H9 (cell line): ENCODE measurements around the gene PPCDC. TPM values are rescaled to one million over a fixed set of nuclear protein-coding genes. Genes with fewer than 3 reads are reported as not detected.

Experiments used
- DNase-seq: peaks from one replicate; pipeline ENCODE4 v3.0.0-alpha.2; 2017
- H2AFZ ChIP-seq: one replicate; pipeline ENCODE4 v1.6.1; 2013; ENCODE audit warnings: mild to moderate bottlenecking, low read length, control low read depth, moderate library complexity
- H2AK5ac ChIP-seq: 2 replicates; pipeline ENCODE4 v1.6.1; 2013; ENCODE audit warnings: low read length, control low read depth, mixed read lengths; ENCODE audit not compliant: insufficient read length
- H2BK120ac ChIP-seq: one replicate; pipeline ENCODE4 v1.6.1; 2013; ENCODE audit warnings: low read depth, mild to moderate bottlenecking, low read length, control low read depth, inconsistent platforms; ENCODE audit not compliant: poor library complexity, severe bottlenecking
- H2BK12ac ChIP-seq: 2 replicates; pipeline ENCODE4 v1.6.1; 2013; ENCODE audit warnings: low read length, control low read depth, mixed read lengths, low read depth; ENCODE audit not compliant: insufficient read length
- H2BK15ac ChIP-seq: 2 replicates; pipeline ENCODE4 v1.6.1; 2013; ENCODE audit warnings: low read depth, low read length, control low read depth
- H2BK20ac ChIP-seq: one replicate; pipeline ENCODE4 v1.6.1; 2013; ENCODE audit warnings: low read depth, mild to moderate bottlenecking, low read length, control low read depth, inconsistent platforms; ENCODE audit not compliant: poor library complexity, severe bottlenecking
- H2BK5ac ChIP-seq: 2 replicates; pipeline ENCODE4 v1.6.1; 2013; ENCODE audit warnings: low read length, control low read depth, mixed read lengths; ENCODE audit not compliant: insufficient read length
- H3K14ac ChIP-seq: 2 replicates; pipeline ENCODE4 v1.6.1; 2013; ENCODE audit warnings: low read length, control low read depth; ENCODE audit not compliant: insufficient read depth
- H3K18ac ChIP-seq: 2 replicates; pipeline ENCODE4 v1.6.1; 2013; ENCODE audit warnings: low read depth, mild to moderate bottlenecking, mixed read lengths, low read length, control low read depth; ENCODE audit not compliant: insufficient read length
- H3K23ac ChIP-seq: 2 replicates; pipeline ENCODE4 v1.6.1; 2013; ENCODE audit warnings: low read length, control low read depth, mixed read lengths, low read depth; ENCODE audit not compliant: insufficient read length
- H3K23me2 ChIP-seq: 2 replicates; pipeline ENCODE4 v1.6.1; 2013; ENCODE audit warnings: low read depth, mild to moderate bottlenecking, mixed read lengths, low read length, control low read depth; ENCODE audit not compliant: insufficient read length, poor library complexity, severe bottlenecking
- H3K27ac ChIP-seq: 2 replicates; pipeline ENCODE4 v1.5.1; 2013; ENCODE audit warnings: low read length, control low read depth, mixed read lengths, low read depth; ENCODE audit not compliant: insufficient read length
- H3K27me3 ChIP-seq: 2 replicates; pipeline ENCODE4 v1.6.1; 2013; ENCODE audit warnings: low read length, control low read depth, inconsistent platforms; ENCODE audit not compliant: insufficient read depth
- H3K4ac ChIP-seq: 2 replicates; pipeline ENCODE4 v1.6.1; 2013; ENCODE audit warnings: low read depth, mild to moderate bottlenecking, control low read depth, inconsistent platforms, low read length, moderate library complexity
- H3K4me1 ChIP-seq: 2 replicates; pipeline ENCODE4 v1.6.1; 2013; ENCODE audit warnings: low read length, control low read depth, inconsistent platforms; ENCODE audit not compliant: insufficient read depth
- H3K4me2 ChIP-seq: 2 replicates; pipeline ENCODE4 v1.6.1; 2013; ENCODE audit warnings: low read length, control low read depth, mixed read lengths; ENCODE audit not compliant: insufficient read length, insufficient read depth
- H3K56ac ChIP-seq: 2 replicates; pipeline ENCODE4 v1.6.1; 2013; ENCODE audit warnings: low read depth, mild to moderate bottlenecking, mixed read lengths, low read length, control low read depth; ENCODE audit not compliant: insufficient read length
- H3K79me1 ChIP-seq: 2 replicates; pipeline ENCODE4 v1.6.1; 2013; ENCODE audit warnings: low read depth, mild to moderate bottlenecking, moderate library complexity, low read length, control low read depth, inconsistent platforms; ENCODE audit not compliant: insufficient read depth, poor library complexity, severe bottlenecking
- H3K79me2 ChIP-seq: 2 replicates; pipeline ENCODE4 v1.6.1; 2013; ENCODE audit warnings: low read length, control low read depth, inconsistent platforms; ENCODE audit not compliant: insufficient read depth
- H3K9ac ChIP-seq: 2 replicates; pipeline ENCODE4 v1.6.1; 2013; ENCODE audit warnings: low read length, control low read depth, mixed read lengths; ENCODE audit not compliant: insufficient read length; ENCODE audit errors: extremely low read depth
- H3K9me3 ChIP-seq: one replicate; pipeline ENCODE4 v1.6.1; 2013; ENCODE audit warnings: low read depth, low read length, inconsistent platforms; ENCODE audit not compliant: control insufficient read depth
- H3T11ph ChIP-seq: one replicate; pipeline ENCODE4 v1.6.1; 2013; ENCODE audit warnings: mild to moderate bottlenecking, low read length, control low read depth, inconsistent platforms
- H4K20me1 ChIP-seq: one replicate; pipeline ENCODE4 v1.6.1; 2013; ENCODE audit not compliant: control insufficient read depth, insufficient read length, insufficient read depth
- H4K5ac ChIP-seq: 2 replicates; pipeline ENCODE4 v1.6.1; 2013; ENCODE audit warnings: low read depth, mild to moderate bottlenecking, mixed read lengths, low read length, control low read depth; ENCODE audit not compliant: insufficient read length
- H4K8ac ChIP-seq: replicated peaks from 2 replicates; pipeline ENCODE4 v1.6.1; 2013; ENCODE audit warnings: low read length, control low read depth, mixed read lengths, low read depth; ENCODE audit not compliant: insufficient read length
- H4K91ac ChIP-seq: 2 replicates; pipeline ENCODE4 v1.6.1; 2013; ENCODE audit warnings: low read depth, mild to moderate bottlenecking, moderate library complexity, mixed read lengths, low read length, control low read depth; ENCODE audit not compliant: insufficient read length
- H3K27ac Mint-ChIP-seq, 3 experiments: 2 replicates in 2 of 3; 3 replicates in 1 of 3; pipeline ENCODE4 v1.8.0; 2020 to 2021; ENCODE audit warnings: mixed read lengths in 3 of 3, mild to moderate bottlenecking in 1 of 3, moderate library complexity in 1 of 3
- H3K27me3 Mint-ChIP-seq: 2 replicates; pipeline ENCODE4 v1.8.0; 2021; ENCODE audit warnings: low read depth, mild to moderate bottlenecking, moderate library complexity, mixed read lengths
- H3K36me3 Mint-ChIP-seq, 3 experiments: 2 replicates in 2 of 3; 3 replicates in 1 of 3; pipeline ENCODE4 v1.8.0; 2020 to 2021; ENCODE audit warnings: low read depth in 3 of 3, mixed read lengths in 3 of 3; ENCODE audit not compliant: insufficient read depth in 1 of 3
- H3K4me1 Mint-ChIP-seq, 2 experiments: 2 replicates each; pipeline ENCODE4 v1.8.0; 2020; ENCODE audit warnings: mixed read lengths in 2 of 2
- H3K4me3 Mint-ChIP-seq, 2 experiments: 2 replicates in 1 of 2; 3 replicates in 1 of 2; pipeline ENCODE4 v1.8.0; 2020 to 2021; ENCODE audit warnings: mild to moderate bottlenecking in 2 of 2, mixed read lengths in 2 of 2, moderate library complexity in 1 of 2
- H3K9me3 Mint-ChIP-seq, 2 experiments: 2 replicates in 1 of 2; 3 replicates in 1 of 2; pipeline ENCODE4 v1.8.0; 2020; ENCODE audit warnings: mild to moderate bottlenecking in 2 of 2, mixed read lengths in 2 of 2, moderate library complexity in 1 of 2
- WGBS: extraction: QIAGEN DNeasy Blood & Tissue Kit; methylation state at CpG from one replicate; pipeline ENCODE4 v1.1.7; 2013; ENCODE audit warnings: missing lambda C conversion rate, low lambda C conversion rate, mixed read lengths; ENCODE audit not compliant: insufficient read length; ENCODE audit errors: extremely low coverage; 5-methylcytosine and 5-hydroxymethylcytosine counted together
- total RNA-seq: library from RNA; stranded (reverse); gene quantifications from 2 replicates; pipeline ENCODE4 v1.2.1, GENCODE V29; 2021
- TF ChIP-seq, protein P1 (sequence below): fragments of 200-600 bp; sonication (generic); conservative IDR thresholded peaks from 3 replicates; pipeline ENCODE4 v1.8.0; 2021; ENCODE audit warnings: antibody characterized with exemption, mild to moderate bottlenecking

The PPCDC gene
- total RNA-seq, 1 experiment from 2014 or later, result 17.6 TPM

DNA sequence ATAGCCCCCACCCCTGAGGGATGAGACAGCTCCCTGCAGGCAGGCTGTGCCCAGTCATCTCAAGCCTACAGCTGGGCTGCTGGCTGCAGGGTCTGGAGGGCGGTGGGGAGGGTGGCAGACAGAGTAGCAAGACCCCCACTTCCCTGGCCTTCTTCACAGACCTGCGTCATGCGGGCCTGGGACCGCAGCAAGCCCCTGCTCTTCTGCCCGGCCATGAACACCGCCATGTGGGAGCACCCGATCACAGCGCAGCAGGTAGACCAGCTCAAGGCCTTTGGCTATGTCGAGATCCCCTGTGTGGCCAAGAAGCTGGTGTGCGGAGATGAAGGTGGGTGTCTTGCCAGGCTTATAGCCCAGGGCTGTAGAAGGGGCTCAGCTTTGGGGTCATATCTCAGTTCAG is 25.0 kb downstream of the PPCDC start:
- Mint-ChIP-seq H3K36me3 (peaks cover 15 to 28% (median 25%) of the 10 kb centered on the region in 3 experiments; a peak in 6 of 7 replicates), H3K4me1 (peaks cover 3 to 9% of the 10 kb centered on the region in 2 experiments; a peak in 3 of 4 replicates), H3K9me3 (no peaks in the 10 kb centered on the region), H3K27ac (no peak overlapping the region; a peak in 1 of 7 replicates), H3K27me3 (no peaks in the 10 kb centered on the region), H3K4me3 (no peak overlapping the region)
- Histone ChIP-seq H3K79me1 (no peaks in the 10 kb centered on the region), H3K9me3 (no peaks in the 10 kb centered on the region), H4K5ac (no peak overlapping the region), H3K4me1 (no peaks in the 10 kb centered on the region), H3K23me2 (no peaks in the 10 kb centered on the region), H2AFZ (no peak overlapping the region), H4K20me1 (no peaks in the 10 kb centered on the region), H2BK5ac (no peak overlapping the region), H3K56ac (no peak overlapping the region), H3K9ac (no peak overlapping the region), H2BK15ac (no peak overlapping the region), H4K8ac (no peak overlapping the region), H3K4me2 (no peak overlapping the region), H3T11ph (no peak overlapping the region), H3K4ac (no peak overlapping the region), H3K18ac (no peak overlapping the region), H3K14ac (no peak overlapping the region), H2BK20ac (no peak overlapping the region), H3K79me2 (no peaks in the 10 kb centered on the region), H3K27ac (no peak overlapping the region), H2BK120ac (no peak overlapping the region), H2AK5ac (no peak overlapping the region), H3K23ac (no peak overlapping the region), H3K27me3 (no peaks in the 10 kb centered on the region), H4K91ac (no peak overlapping the region), H2BK12ac (no peak overlapping the region)
- no peak for DNase-seq
- WGBS, result no CpG with 5 or more reads among the region's 10 CpGs
- TF ChIP-seq, protein P1, sequence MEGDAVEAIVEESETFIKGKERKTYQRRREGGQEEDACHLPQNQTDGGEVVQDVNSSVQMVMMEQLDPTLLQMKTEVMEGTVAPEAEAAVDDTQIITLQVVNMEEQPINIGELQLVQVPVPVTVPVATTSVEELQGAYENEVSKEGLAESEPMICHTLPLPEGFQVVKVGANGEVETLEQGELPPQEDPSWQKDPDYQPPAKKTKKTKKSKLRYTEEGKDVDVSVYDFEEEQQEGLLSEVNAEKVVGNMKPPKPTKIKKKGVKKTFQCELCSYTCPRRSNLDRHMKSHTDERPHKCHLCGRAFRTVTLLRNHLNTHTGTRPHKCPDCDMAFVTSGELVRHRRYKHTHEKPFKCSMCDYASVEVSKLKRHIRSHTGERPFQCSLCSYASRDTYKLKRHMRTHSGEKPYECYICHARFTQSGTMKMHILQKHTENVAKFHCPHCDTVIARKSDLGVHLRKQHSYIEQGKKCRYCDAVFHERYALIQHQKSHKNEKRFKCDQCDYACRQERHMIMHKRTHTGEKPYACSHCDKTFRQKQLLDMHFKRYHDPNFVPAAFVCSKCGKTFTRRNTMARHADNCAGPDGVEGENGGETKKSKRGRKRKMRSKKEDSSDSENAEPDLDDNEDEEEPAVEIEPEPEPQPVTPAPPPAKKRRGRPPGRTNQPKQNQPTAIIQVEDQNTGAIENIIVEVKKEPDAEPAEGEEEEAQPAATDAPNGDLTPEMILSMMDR, result no peak
